ENCODE data around the gene VOPP1. TPM values are rescaled to one million over a fixed set of nuclear protein-coding genes. Genes with fewer than 3 reads are reported as not detected.

Gene VOPP1
- total RNA-seq, 1 experiment from 2014 or later, result 13.3 TPM

GRCh38 chr7:55441774-55442522 is 130.4 kb downstream of the VOPP1 start:
- no peak for DNase-seq (ENCODE audit: extremely low read depth, low read depth)

GRCh38 chr7:55441002-55441401 is 131.3 kb downstream of the VOPP1 start:
- no peak for DNase-seq (ENCODE audit: extremely low read depth, low read depth)

- DNase-seq (ENCODE audit: extremely low read depth, low read depth), result no peak
Observed at GRCh38 chr7:55440040-55440690, 132.1 kb downstream of the VOPP1 start.

GRCh38 chr7:55439627-55440026 is 132.7 kb downstream of the VOPP1 start:
- no peak for DNase-seq (ENCODE audit: extremely low read depth, low read depth)

- DNase-seq (ENCODE audit: extremely low read depth, low read depth), result no peak
Observed at GRCh38 chr7:55438757-55439525, 133.4 kb downstream of the VOPP1 start.

GRCh38 chr7:55438085-55438756 is 134.1 kb downstream of the VOPP1 start:
- DNase-seq (ENCODE audit: extremely low read depth, low read depth), result no peak

GRCh38 chr7:55437375-55437774 is 134.9 kb downstream of the VOPP1 start:
- no peak for DNase-seq (ENCODE audit: extremely low read depth, low read depth)

- no peak for DNase-seq (ENCODE audit: extremely low read depth, low read depth)
Observed at GRCh38 chr7:55436457-55436856, 135.8 kb downstream of the VOPP1 start.

- no peak for DNase-seq (ENCODE audit: extremely low read depth, low read depth)
Observed at GRCh38 chr7:55435466-55435865, 136.8 kb downstream of the VOPP1 start.

- DNase-seq (ENCODE audit: extremely low read depth, low read depth), result peak; percentile 1
Observed at GRCh38 chr7:55432939-55433784, 139.1 kb downstream of the VOPP1 start.

GRCh38 chr7:55432506-55432905 is 139.8 kb downstream of the VOPP1 start:
- no peak for DNase-seq (ENCODE audit: extremely low read depth, low read depth)

- no peak for DNase-seq (ENCODE audit: extremely low read depth, low read depth)
Observed at GRCh38 chr7:55431898-55432297, 140.4 kb downstream of the VOPP1 start.

GRCh38 chr7:55429835-55430499 is 142.3 kb downstream of the VOPP1 start:
- no peak for DNase-seq (ENCODE audit: extremely low read depth, low read depth)

GRCh38 chr7:55427800-55428199 is 144.5 kb downstream of the VOPP1 start:
- DNase-seq (ENCODE audit: extremely low read depth, low read depth), result no peak

GRCh38 chr7:55427342-55427741 is 145.0 kb downstream of the VOPP1 start:
- DNase-seq (ENCODE audit: extremely low read depth, low read depth), result no peak

GRCh38 chr7:55426676-55427075 is 145.6 kb downstream of the VOPP1 start:
- DNase-seq (ENCODE audit: extremely low read depth, low read depth), result no peak

GRCh38 chr7:55425141-55425752 is 147.1 kb downstream of the VOPP1 start:
- no peak for DNase-seq (ENCODE audit: extremely low read depth, low read depth)

GRCh38 chr7:55423891-55424290 is 148.4 kb downstream of the VOPP1 start:
- no peak for DNase-seq (ENCODE audit: extremely low read depth, low read depth)

- DNase-seq (ENCODE audit: extremely low read depth, low read depth), result no peak
Observed at GRCh38 chr7:55423277-55423711, 149.0 kb downstream of the VOPP1 start.
